HG03045 (cell line): ENCODE results near the gene FBXO17.

Experiments
- ATAC-seq: cut with Tn5 transposase; IDR thresholded peaks from one replicate; pipeline ENCODE4 v1.9.1; 2021; ENCODE audit warnings: mild to moderate bottlenecking, moderate library complexity; ENCODE audit not compliant: unreplicated experiment

FBXO17 gene

DNA sequence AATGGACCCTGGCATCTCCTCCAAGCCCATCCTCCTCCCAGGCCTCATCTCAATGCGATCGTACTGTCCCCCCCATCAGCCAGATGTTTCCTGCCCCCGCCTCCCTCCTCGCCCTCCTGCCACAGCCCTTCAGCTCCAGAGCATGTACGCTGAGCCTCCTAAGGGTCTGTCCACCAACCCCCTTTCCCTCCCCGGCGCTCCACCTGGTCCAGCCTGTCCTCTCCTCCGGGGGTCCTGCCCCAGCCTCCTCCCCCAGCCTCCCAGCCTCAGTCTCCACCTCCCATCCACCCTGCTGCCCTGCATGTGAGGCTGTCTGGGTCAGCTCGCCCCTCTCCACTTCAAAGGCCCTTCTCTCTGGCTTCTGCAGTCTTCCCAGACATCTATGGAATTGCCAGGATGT is 80.6 kb downstream of the FBXO17 start:
- ATAC-seq = no peak

DNA sequence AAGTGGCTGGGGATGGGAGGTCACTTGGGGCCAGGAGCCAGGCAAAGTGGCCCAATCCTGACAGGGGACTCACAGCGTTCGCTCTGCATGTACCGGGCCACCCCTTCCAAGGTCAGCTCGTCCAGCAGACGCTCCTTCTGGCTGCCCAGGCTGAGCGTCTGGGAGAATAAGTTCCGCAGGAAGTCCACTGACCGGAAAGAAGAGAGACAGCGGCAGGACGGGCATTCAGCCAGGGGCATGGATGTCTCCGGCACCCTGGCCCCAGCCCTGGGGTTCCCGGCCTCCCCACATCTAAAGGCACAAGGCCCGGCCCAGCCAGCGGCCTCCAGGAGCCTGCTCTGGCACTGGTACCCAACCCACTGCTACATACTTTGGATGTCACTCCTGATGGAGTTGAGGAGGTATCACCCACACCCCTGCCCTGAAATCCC is 82.2 kb downstream of the FBXO17 start:
- ATAC-seq = no peak

DNA sequence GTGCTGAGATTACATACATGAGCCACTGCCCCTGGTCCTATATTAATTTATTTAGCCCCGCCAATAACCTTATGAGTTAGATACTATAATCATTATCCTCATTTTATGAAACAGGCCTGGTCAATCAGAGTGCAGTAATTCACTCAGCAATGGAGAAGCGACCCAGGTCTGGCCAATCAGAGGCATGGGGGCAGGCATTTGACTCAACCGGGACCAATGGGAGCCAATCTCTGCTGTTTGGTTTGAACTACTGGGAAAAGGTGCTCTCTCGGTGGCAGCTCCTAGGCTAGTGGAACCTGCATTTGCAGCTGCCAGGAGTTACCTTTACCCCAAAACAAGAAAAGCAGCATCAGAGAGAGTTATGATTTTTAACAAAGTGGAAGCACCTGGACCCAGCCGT is 82.7 kb downstream of the FBXO17 start:
- ATAC-seq = no peak

DNA sequence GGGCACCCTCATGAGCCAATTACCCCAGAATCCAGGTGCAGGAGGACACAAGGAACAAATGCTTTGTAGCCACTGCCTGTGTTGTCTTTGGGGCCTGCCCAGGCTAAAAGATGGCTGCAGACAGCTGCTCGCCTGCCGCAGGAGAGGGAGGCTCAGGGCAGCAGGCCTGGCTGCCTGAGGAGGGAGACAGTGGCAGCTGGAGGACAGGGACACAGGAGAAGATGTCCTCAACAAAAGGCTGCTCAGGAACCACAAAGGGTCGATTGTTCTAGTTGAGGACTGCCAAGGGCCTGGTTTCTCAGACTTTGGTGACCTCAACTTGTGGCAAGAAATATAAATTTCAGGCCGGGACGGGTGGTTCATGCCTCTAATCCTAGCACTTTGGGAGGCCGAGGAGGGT is 83.8 kb downstream of the FBXO17 start:
- no peak for ATAC-seq
